Erythroblast (primary cell): ENCODE results near the gene APOA4.

Experiments
- GATA1 ChIP-seq: IDR thresholded peaks from 2 replicates; pipeline ENCODE4 v1.6.1; 2011; ENCODE audit warnings: low read depth, mild to moderate bottlenecking, control low read depth, low read length, moderate library complexity
- POLR2A ChIP-seq: IDR thresholded peaks from 2 replicates; pipeline ENCODE4 v1.6.1; 2011; ENCODE audit warnings: mild to moderate bottlenecking, low read length

- TF ChIP-seq POLR2A, result no peak
- no peak for TF ChIP-seq GATA1
These were observed 42.6 kb upstream of the APOA4 start for GRCh38 chr11:116865696-116866095.
